ENCODE measurements around the gene ADORA2B. TPM values are rescaled to one million over a fixed set of nuclear protein-coding genes. Genes with fewer than 3 reads are reported as not detected.

ADORA2B gene
- total RNA-seq, 2 experiments from 2014 or later: not detected

GRCh38 chr17:15957206-15957605, 12.3 kb downstream of the ADORA2B start:
- no peak for TF ChIP-seq CTCF (conservative IDR thresholded peaks at IDR 0.05; ENCODE audit: low read length)
- no peak for TF ChIP-seq EZH2phosphoT487 (IDR thresholded peaks at IDR 0.05; ENCODE audit: borderline replicate concordance, low read depth, low read length)
- Histone ChIP-seq H3K9me3 (ENCODE audit: low read length) (no peaks in the 10 kb centered on the region), H3K9me2 (ENCODE audit: insufficient read depth, low read length) (no peaks in the 10 kb centered on the region), H3K4me2 (ENCODE audit: low read length) (no peak overlapping the region), H3K79me2 (ENCODE audit: insufficient read depth, low read depth, low read length) (no peaks in the 10 kb centered on the region), H2AFZ (ENCODE audit: low read length) (no peak overlapping the region), H3K4me3 (ENCODE audit: low read depth, low read length, poor library complexity, severe bottlenecking) (no peak overlapping the region), H3K4me1 (ENCODE audit: insufficient read depth, low read length, poor library complexity, severe bottlenecking) (no peaks in the 10 kb centered on the region), H4K20me1 (ENCODE audit: insufficient read depth, low read length) (no peaks in the 10 kb centered on the region), H3K27ac (ENCODE audit: low read depth, low read length, poor library complexity, severe bottlenecking) (no peak overlapping the region), H3K36me3 (ENCODE audit: insufficient read depth, low read length) (no peaks in the 10 kb centered on the region)
- no TSS peak for BruUV-seq (replicated peaks)
- CTCF ChIA-PET (ENCODE audit: unreplicated experiment): no interaction called here
- POLR2A ChIA-PET: no interaction called here
- DNase-seq (ENCODE audit: low spot score): no peak
- intact Hi-C loops (cut with micrococcal nuclease; ENCODE audit: unreplicated experiment): no loop called here

- CTCF ChIA-PET (ENCODE audit: unreplicated experiment): no interaction called here
These were observed 12.8 kb downstream of the ADORA2B start for GRCh38 chr17:15957608-15958307.

More at GRCh38 chr17:15957608-15958307, 12.8 kb downstream of the ADORA2B start:
- Histone ChIP-seq H3K79me2 (ENCODE audit: insufficient read depth, low read depth, low read length) (no peaks in the 10 kb centered on the region), H3K9me3 (ENCODE audit: low read length) (no peaks in the 10 kb centered on the region), H3K4me2 (ENCODE audit: low read length) (no peak overlapping the region), H3K36me3 (ENCODE audit: insufficient read depth, low read length) (no peaks in the 10 kb centered on the region), H4K20me1 (ENCODE audit: insufficient read depth, low read length) (no peaks in the 10 kb centered on the region), H2AFZ (ENCODE audit: low read length) (no peak overlapping the region), H3K4me1 (ENCODE audit: insufficient read depth, low read length, poor library complexity, severe bottlenecking) (no peaks in the 10 kb centered on the region), H3K27ac (ENCODE audit: low read depth, low read length, poor library complexity, severe bottlenecking) (no peak overlapping the region), H3K4me3 (ENCODE audit: low read depth, low read length, poor library complexity, severe bottlenecking) (no peak overlapping the region), H3K9me2 (ENCODE audit: insufficient read depth, low read length) (no peaks in the 10 kb centered on the region)
- TF ChIP-seq EZH2phosphoT487 (IDR thresholded peaks at IDR 0.05; ENCODE audit: borderline replicate concordance, low read depth, low read length): no peak
- no peak for TF ChIP-seq CTCF (conservative IDR thresholded peaks at IDR 0.05; ENCODE audit: low read length)
- BruUV-seq (replicated peaks): no TSS peak
- intact Hi-C loops (cut with micrococcal nuclease; ENCODE audit: unreplicated experiment): no loop called here
- POLR2A ChIA-PET: interaction anchor here (0.6 to 1.0 kb wide), 2 partner anchors 13 to 26 kb away, joined by 3 read pairs; no protein-coding TSS in a partner anchor
- DNase-seq (ENCODE audit: low spot score): no peak
